Neural progenitor cell (in vitro differentiated cells): ENCODE measurements around the gene TRPC4. TPM values are rescaled to one million over a fixed set of nuclear protein-coding genes. Genes with fewer than 3 reads are reported as not detected.

ENCODE experiments used
- DNase-seq: peaks from one replicate; pipeline ENCODE4 v3.0.0-alpha.2; 2016; ENCODE audit warnings: low spot score
- H2AFZ ChIP-seq: fragments of 200-600 bp; sonication (generic); replicated peaks from 2 replicates; pipeline ENCODE4 v1.6.1; 2016; ENCODE audit warnings: antibody characterized with exemption
- H3F3A ChIP-seq: fragments of 200-600 bp; sonication (generic); 2 replicates; pipeline ENCODE4 v1.6.1; 2016; ENCODE audit warnings: antibody characterized with exemption, low read depth
- H3K27ac ChIP-seq: fragments of 200-600 bp; sonication (generic); 2 replicates; pipeline ENCODE4 v1.5.1; 2016; ENCODE audit warnings: mild to moderate bottlenecking
- H3K27me3 ChIP-seq: fragments of 200-600 bp; sonication (generic); 2 replicates; pipeline ENCODE4 v1.6.1; 2016; ENCODE audit warnings: mild to moderate bottlenecking, moderate library complexity
- H3K36me3 ChIP-seq: fragments of 200-600 bp; sonication (generic); 2 replicates; pipeline ENCODE4 v1.5.1; 2016
- H3K4me1 ChIP-seq: fragments of 200-600 bp; sonication (generic); 2 replicates; pipeline ENCODE4 v1.6.1; 2016; ENCODE audit warnings: mixed run types
- H3K4me2 ChIP-seq: fragments of 200-600 bp; sonication (generic); 2 replicates; pipeline ENCODE4 v1.6.1; 2016
- H3K4me3 ChIP-seq: fragments of 200-600 bp; sonication (generic); 2 replicates; pipeline ENCODE4 v1.5.1; 2016
- H3K79me2 ChIP-seq: fragments of 200-600 bp; sonication (generic); 2 replicates; pipeline ENCODE4 v1.6.1; 2016; ENCODE audit warnings: low read depth
- H3K9ac ChIP-seq: fragments of 200-600 bp; sonication (generic); 2 replicates; pipeline ENCODE4 v1.6.1; 2016
- H3K9me3 ChIP-seq: fragments of 200-600 bp; sonication (generic); 2 replicates; pipeline ENCODE4 v1.5.1; 2016; ENCODE audit warnings: low read depth
- H4K20me1 ChIP-seq: fragments of 200-600 bp; sonication (generic); 2 replicates; pipeline ENCODE4 v1.6.1; 2016; ENCODE audit warnings: low read depth
- H3K27ac Mint-ChIP-seq: 3 replicates; pipeline ENCODE4 v1.8.0; 2021; ENCODE audit warnings: mixed read lengths
- H3K27me3 Mint-ChIP-seq: 2 replicates; pipeline ENCODE4 v1.8.0; 2022; ENCODE audit warnings: low read depth, mild to moderate bottlenecking, inconsistent platforms, moderate library complexity, mixed read lengths; ENCODE audit not compliant: insufficient read depth
- H3K36me3 Mint-ChIP-seq: 3 replicates; pipeline ENCODE4 v1.8.0; 2021; ENCODE audit warnings: mixed read lengths
- H3K4me1 Mint-ChIP-seq: 3 replicates; pipeline ENCODE4 v1.8.0; 2021; ENCODE audit warnings: mixed read lengths
- H3K4me3 Mint-ChIP-seq: 3 replicates; pipeline ENCODE4 v1.8.0; 2021; ENCODE audit warnings: mild to moderate bottlenecking, moderate library complexity, mixed read lengths
- H3K9me3 Mint-ChIP-seq: 3 replicates; pipeline ENCODE4 v1.8.0; 2020; ENCODE audit warnings: mixed read lengths
- CTCF ChIP-seq: fragments of 200-600 bp; sonication (generic); IDR thresholded peaks from 2 replicates; pipeline ENCODE4 v1.5.1; 2017; ENCODE audit warnings: antibody characterized with exemption, mild to moderate bottlenecking
- EZH2 ChIP-seq: fragments of 200-600 bp; sonication (generic); IDR thresholded peaks from 2 replicates; pipeline ENCODE4 v1.6.1; 2017; ENCODE audit warnings: antibody characterized with exemption, mild to moderate bottlenecking, moderate library complexity
- EZH2phosphoT487 ChIP-seq: fragments of 200-600 bp; sonication (generic); IDR thresholded peaks from 2 replicates; pipeline ENCODE4 v1.6.1; 2017; ENCODE audit warnings: antibody characterized with exemption
- total RNA-seq: library from RNA; depleted of rRNA; stranded (reverse); fragments of >200 nt; gene quantifications from 2 replicates; pipeline ENCODE4 v1.2.3, GENCODE V29; 2015; ENCODE audit warnings: low replicate concordance

The TRPC4 gene
- total RNA-seq, 1 donor from 2014 or later: 21.1 TPM

- Histone ChIP-seq H3K4me1 (peaks cover 30% of the 10 kb centered on the region), H3K27ac (no peak overlapping the region), H3K27me3 (no peaks in the 10 kb centered on the region), H3K79me2 (peaks cover 32% of the 10 kb centered on the region), H3K36me3 (no peaks in the 10 kb centered on the region), H4K20me1 (no peaks in the 10 kb centered on the region), H3K9ac (no peak overlapping the region), H3K9me3 (no peaks in the 10 kb centered on the region), H3K4me2 (no peak overlapping the region), H3K4me3 (no peak overlapping the region), H2AFZ (no peak overlapping the region), H3F3A (peaks cover 8% of the 10 kb centered on the region)
- H3K4me1 Mint-ChIP-seq: peaks cover 3% of the 10 kb centered on the region
- no peak for TF ChIP-seq EZH2
- no peak for TF ChIP-seq CTCF
- TF ChIP-seq EZH2phosphoT487: no peak
- no peak for DNase-seq
- H3K36me3 Mint-ChIP-seq: peaks cover 15% of the 10 kb centered on the region
- no peaks in the 10 kb centered on the region for H3K9me3 Mint-ChIP-seq
- no peaks in the 10 kb centered on the region for H3K27me3 Mint-ChIP-seq
- H3K27ac Mint-ChIP-seq: no peak overlapping the region
- H3K4me3 Mint-ChIP-seq: no peak overlapping the region
Measured at GRCh38 chr13:37751025-37751424, 118.5 kb downstream of the TRPC4 start.

DNA sequence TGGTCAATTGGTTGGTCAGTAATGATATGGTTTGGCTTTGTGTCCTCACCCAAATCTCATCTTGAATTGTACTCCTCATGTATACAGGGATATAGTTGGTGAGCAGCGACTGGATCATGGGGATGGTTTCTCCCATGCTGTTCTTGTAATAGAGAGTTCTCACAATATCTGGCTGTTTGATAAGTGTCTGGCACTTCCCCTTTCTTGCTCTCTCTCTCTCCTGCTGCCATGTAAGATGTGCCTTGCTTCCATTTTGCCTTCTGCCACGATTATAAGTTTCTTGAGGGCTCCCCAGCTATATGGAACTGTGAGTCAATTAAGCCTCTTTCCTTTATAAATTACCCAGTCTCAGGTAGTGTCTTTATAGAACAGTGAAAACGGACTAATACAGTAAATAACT, 120.7 kb downstream of the TRPC4 start:
- Histone ChIP-seq H3K9ac (no peak overlapping the region), H3K4me2 (no peak overlapping the region), H3K79me2 (peaks cover 24% of the 10 kb centered on the region), H3K27ac (no peak overlapping the region), H4K20me1 (no peaks in the 10 kb centered on the region), H2AFZ (no peak overlapping the region), H3K27me3 (no peaks in the 10 kb centered on the region), H3F3A (peaks cover 6% of the 10 kb centered on the region), H3K36me3 (no peaks in the 10 kb centered on the region), H3K9me3 (no peaks in the 10 kb centered on the region), H3K4me3 (no peak overlapping the region), H3K4me1 (peaks cover 23% of the 10 kb centered on the region)
- Mint-ChIP-seq H3K27ac (no peak overlapping the region), H3K9me3 (no peaks in the 10 kb centered on the region), H3K4me1 (peaks cover 12% of the 10 kb centered on the region), H3K27me3 (no peaks in the 10 kb centered on the region), H3K4me3 (no peak overlapping the region), H3K36me3 (peaks cover 20% of the 10 kb centered on the region)
- no peak for DNase-seq
- no peak for TF ChIP-seq EZH2phosphoT487
- TF ChIP-seq CTCF: no peak
- no peak for TF ChIP-seq EZH2

DNA sequence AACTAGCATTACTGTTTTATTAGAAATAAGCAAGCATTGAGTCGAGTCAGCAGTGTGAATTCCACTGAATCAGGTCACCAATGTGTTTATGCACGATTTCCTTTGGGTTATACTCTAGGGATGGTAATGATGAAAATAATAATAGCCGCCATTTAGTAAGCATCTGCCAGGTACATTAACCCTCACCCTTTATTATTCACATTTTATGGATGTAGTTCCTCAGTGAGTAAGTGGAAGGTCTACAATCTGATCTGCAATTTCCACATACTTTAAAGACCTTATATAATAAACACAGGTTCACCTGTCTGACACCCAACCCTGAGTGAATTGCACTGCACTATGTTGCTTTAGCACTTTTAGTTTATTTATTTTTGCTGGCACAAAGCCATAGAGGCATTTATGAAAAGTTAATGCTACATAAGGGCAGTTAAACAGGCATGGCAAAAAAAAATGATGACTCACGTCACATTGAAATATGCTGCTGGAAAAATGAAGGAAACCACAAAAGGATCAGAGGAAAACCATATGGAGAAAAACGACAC, 122.4 kb downstream of the TRPC4 start:
- Mint-ChIP-seq H3K27me3 (no peaks in the 10 kb centered on the region), H3K9me3 (no peaks in the 10 kb centered on the region), H3K36me3 (peaks cover 20% of the 10 kb centered on the region), H3K4me1 (peaks cover 16% of the 10 kb centered on the region), H3K4me3 (no peak overlapping the region), H3K27ac (no peak overlapping the region)
- H4K20me1 ChIP-seq: no peaks in the 10 kb centered on the region
- no peak overlapping the region for H3K9ac ChIP-seq
- H3K27me3 ChIP-seq: no peaks in the 10 kb centered on the region
- DNase-seq: no peak
- no peaks in the 10 kb centered on the region for H3K36me3 ChIP-seq
- peaks cover 26% of the 10 kb centered on the region for H3K79me2 ChIP-seq
- no peaks in the 10 kb centered on the region for H3K9me3 ChIP-seq
- H3K4me1 ChIP-seq: peaks cover 5% of the 10 kb centered on the region
- no peak overlapping the region for H3K27ac ChIP-seq
- H3K4me3 ChIP-seq: no peak overlapping the region
- no peak for TF ChIP-seq EZH2
- TF ChIP-seq EZH2phosphoT487: no peak
- no peak for TF ChIP-seq CTCF
- no peak overlapping the region for H3K4me2 ChIP-seq
- no peak overlapping the region for H2AFZ ChIP-seq
- no peaks in the 10 kb centered on the region for H3F3A ChIP-seq
